Liver (tissue), 9 donors: ENCODE results near the gene KLF12. TPM values are rescaled to one million over a fixed set of nuclear protein-coding genes. Genes with fewer than 3 reads are reported as not detected.
A peak's percentile ranks its signal among the peaks of the same experiment; 100 is the strongest.

Experiments used
- DNase-seq: peaks from one replicate; pipeline ENCODE4 v3.0.0-alpha.2; 2017; ENCODE audit warnings: low spot score
- H3K27ac ChIP-seq, 2 donors: one replicate each; pipeline ENCODE4 v1.7.0; 2013; ENCODE audit warnings: inconsistent platforms in 2 of 2, low read length in 2 of 2, control low read depth in 1 of 2, low read depth in 1 of 2, mild to moderate bottlenecking in 1 of 2
- H3K27me3 ChIP-seq, 4 donors: one replicate each; pipeline versions ENCODE4 v1.6.1 to v1.7.0; 2013; ENCODE audit warnings: low read length in 3 of 4, inconsistent platforms in 1 of 4, mild to moderate bottlenecking in 1 of 4, moderate library complexity in 1 of 4; ENCODE audit not compliant: control insufficient read depth in 4 of 4, insufficient read depth in 4 of 4
- H3K36me3 ChIP-seq, 4 donors: one replicate each; pipeline versions ENCODE4 v1.6.1 to v1.7.0; 2013; ENCODE audit warnings: low read length in 3 of 4, mild to moderate bottlenecking in 3 of 4, low read depth in 1 of 4, moderate library complexity in 1 of 4; ENCODE audit not compliant: control insufficient read depth in 4 of 4, insufficient read depth in 3 of 4
- H3K4me1 ChIP-seq, 4 donors: one replicate each; pipeline versions ENCODE4 v1.6.1 to v1.7.0; 2013; ENCODE audit warnings: low read length in 3 of 4, mild to moderate bottlenecking in 3 of 4, moderate library complexity in 1 of 4; ENCODE audit not compliant: control insufficient read depth in 4 of 4, insufficient read depth in 4 of 4
- H3K4me3 ChIP-seq, 3 donors: one replicate each; pipeline versions ENCODE4 v1.6.1 to v1.7.0; 2013; ENCODE audit warnings: low read length in 3 of 3, control low read depth in 1 of 3, low read depth in 1 of 3, mild to moderate bottlenecking in 1 of 3
- H3K9ac ChIP-seq, 2 donors: one replicate each; pipeline ENCODE4 v1.7.0; 2013; ENCODE audit warnings: low read length in 2 of 2, mild to moderate bottlenecking in 2 of 2, moderate library complexity in 2 of 2, control low read depth in 1 of 2, low read depth in 1 of 2
- H3K9me3 ChIP-seq, 4 donors: one replicate each; pipeline versions ENCODE4 v1.6.1 to v1.7.0; 2013; ENCODE audit warnings: low read length in 3 of 4; ENCODE audit not compliant: control insufficient read depth in 4 of 4
- ATF3 ChIP-seq: IDR thresholded peaks from 2 replicates; pipeline ENCODE4 v1.6.1; 2016; ENCODE audit warnings: antibody characterized with exemption
- CTCF ChIP-seq: fragments of 150-350 bp; IDR thresholded peaks from 2 replicates; pipeline ENCODE4 v1.5.1; 2017; ENCODE audit warnings: improper control_type of control experiment, low read depth, low read length; ENCODE audit not compliant: missing input control
- EGR1 ChIP-seq, 2 donors: IDR thresholded peaks; 2 replicates each; pipeline ENCODE4 v1.6.1; 2016 to 2018; ENCODE audit warnings: antibody characterized with exemption in 2 of 2, low read depth in 2 of 2
- FOXA1 ChIP-seq: IDR thresholded peaks from 2 replicates; pipeline ENCODE4 v1.6.1; 2016; ENCODE audit warnings: antibody characterized with exemption
- FOXA2 ChIP-seq: IDR thresholded peaks from 2 replicates; pipeline ENCODE4 v1.6.1; 2016; ENCODE audit warnings: antibody characterized with exemption
- GABPA ChIP-seq, 2 donors: IDR thresholded peaks in 1 of 2; conservative IDR thresholded peaks in 1 of 2; 2 replicates each; pipeline ENCODE4 v1.6.1; 2016; ENCODE audit warnings: antibody characterized with exemption in 2 of 2, mild to moderate bottlenecking in 1 of 2, moderate library complexity in 1 of 2
- HNF4A ChIP-seq, 2 donors: conservative IDR thresholded peaks; 2 replicates each; pipeline ENCODE4 v1.6.1; 2016; ENCODE audit warnings: antibody characterized with exemption in 2 of 2, mild to moderate bottlenecking in 2 of 2
- HNF4G ChIP-seq: IDR thresholded peaks from 2 replicates; pipeline ENCODE4 v1.6.1; 2016; ENCODE audit warnings: antibody characterized with exemption
- JUND ChIP-seq, 2 donors: IDR thresholded peaks; 2 replicates each; pipeline ENCODE4 v1.6.1; 2016; ENCODE audit warnings: antibody characterized with exemption in 2 of 2
- MAX ChIP-seq: IDR thresholded peaks from 2 replicates; pipeline ENCODE4 v1.6.1; 2016; ENCODE audit warnings: antibody characterized with exemption
- NR2F2 ChIP-seq: IDR thresholded peaks from 2 replicates; pipeline ENCODE4 v1.6.1; 2016; ENCODE audit warnings: antibody characterized with exemption
- RAD21 ChIP-seq, 2 donors: IDR thresholded peaks; 2 replicates each; pipeline ENCODE4 v1.6.1; 2016; ENCODE audit warnings: antibody characterized with exemption in 2 of 2, mild to moderate bottlenecking in 2 of 2
- REST ChIP-seq: IDR thresholded peaks from 2 replicates; pipeline ENCODE4 v1.6.1; 2016; ENCODE audit warnings: antibody characterized with exemption, mild to moderate bottlenecking
- RXRA ChIP-seq, 2 donors: IDR thresholded peaks; 2 replicates each; pipeline ENCODE4 v1.6.1; 2017 to 2018; ENCODE audit warnings: antibody characterized with exemption in 2 of 2, mild to moderate bottlenecking in 1 of 2
- SP1 ChIP-seq: IDR thresholded peaks from 2 replicates; pipeline ENCODE4 v1.6.1; 2018; ENCODE audit warnings: antibody characterized with exemption, mild to moderate bottlenecking
- TAF1 ChIP-seq: conservative IDR thresholded peaks from 2 replicates; pipeline ENCODE4 v1.6.1; 2016; ENCODE audit warnings: antibody characterized with exemption, mild to moderate bottlenecking
- YY1 ChIP-seq: IDR thresholded peaks from 2 replicates; pipeline ENCODE4 v1.6.1; 2016; ENCODE audit warnings: antibody characterized with exemption, mild to moderate bottlenecking
- ZBTB33 ChIP-seq: IDR thresholded peaks from 2 replicates; pipeline ENCODE4 v1.6.1; 2016; ENCODE audit warnings: antibody characterized with exemption
- WGBS: extraction: QIAGEN DNeasy Blood & Tissue Kit; methylation state at CpG from one replicate; pipeline ENCODE4 v1.1.7; 2013; 5-methylcytosine and 5-hydroxymethylcytosine counted together
- polyA plus RNA-seq, 2 donors: library from polyadenylated mRNA; stranded (reverse) in 1 of 2; unstranded in 1 of 2; fragments of 200-250 nt in 1 of 2; fragments of >200 nt in 1 of 2; fragmentation: Nextera tagmentation in 1 of 2; extraction: Ambion mirVana in 1 of 2; gene quantifications; one replicate each; pipeline versions ENCODE4 v1.2.1 to v1.2.3, GENCODE V29; 2013 to 2015
- total RNA-seq, 2 donors: library from RNA; depleted of rRNA; stranded (reverse); fragments of >200 nt; gene quantifications; one replicate each; pipeline ENCODE4 v1.2.3, GENCODE V29; 2014
- donor health status: healthy.
- donor health status: healthy.
- donor health status: healthy.
- donor health status: healthy.
- donor health status: healthy.

The KLF12 gene
- total and polyA plus RNA-seq, 4 donors, result 2.4 to 15.9 (median 11.3) TPM

GRCh38 chr13:74111901-74112824 lies 22.0 kb downstream of the KLF12 start:
- no peaks in the 10 kb centered on the region for H3K9me3 ChIP-seq
- DNase-seq, result no peak
- no peak overlapping the region for H3K9ac ChIP-seq
- no peaks in the 10 kb centered on the region for H3K36me3 ChIP-seq
- H3K4me3 ChIP-seq, result no peak overlapping the region
- no peaks in the 10 kb centered on the region for H3K27me3 ChIP-seq
- TF ChIP-seq YY1, result peak; percentile 64
- TF ChIP-seq FOXA1, result no peak
- TF ChIP-seq NR2F2, result peak; percentile 82
- peak; percentile 60 to 70 for TF ChIP-seq RXRA (IDR thresholded peaks at IDR 0.05)
- no peak for TF ChIP-seq EGR1 (IDR thresholded peaks at IDR 0.05; ENCODE audit: low read depth in 2 of 2)
- TF ChIP-seq CTCF, result no peak
- no peak for TF ChIP-seq FOXA2
- no peak for TF ChIP-seq JUND (IDR thresholded peaks at IDR 0.05)
- TF ChIP-seq RAD21 (IDR thresholded peaks at IDR 0.05), result peak; percentile 25 to 32
- no peak for TF ChIP-seq MAX
- no peak for TF ChIP-seq TAF1
- TF ChIP-seq SP1, result no peak
- peak; percentile 86 to 90 for TF ChIP-seq HNF4A (conservative IDR thresholded peaks at IDR 0.05)
- TF ChIP-seq ZBTB33, result no peak
- TF ChIP-seq HNF4G, result peak; percentile 39
- TF ChIP-seq ATF3, result no peak
- no peak for TF ChIP-seq GABPA (IDR thresholded peaks at IDR 0.05 in 1 of 2, conservative IDR thresholded peaks at IDR 0.05 in 1 of 2)
- no peak for TF ChIP-seq REST
- 29% methylated on average over 5 of the region's 5 CpGs for WGBS
- peak overlapping the region; percentile 22 to 48 for H3K27ac ChIP-seq
- peaks cover 3 to 42% (median 20%) of the 10 kb centered on the region in 4 donors for H3K4me1 ChIP-seq
